ENCODE data around the gene USP6NL.

GRCh38 chr10:11615396-11615795 lies 3.9 kb upstream of the USP6NL start:
- no peak for TF ChIP-seq CTCF (conservative IDR thresholded peaks at IDR 0.05)
- no peak for TF ChIP-seq EZH2 (IDR thresholded peaks at IDR 0.05; ENCODE audit: low read depth)
